Fibroblast of skin of back (primary cell): ENCODE data around the gene UBAC2.

Experiments used
- DNase-seq: peaks from one replicate; pipeline ENCODE4 v3.0.0-alpha.2; 2013

Gene UBAC2

GRCh38 chr13:99421271-99421670, 220.6 kb downstream of the UBAC2 start:
- no peak for DNase-seq

- peak; percentile 62 for DNase-seq
Observed at GRCh38 chr13:99421758-99422585, 221.3 kb downstream of the UBAC2 start.

GRCh38 chr13:99422586-99423220, 222.0 kb downstream of the UBAC2 start:
- DNase-seq, result no peak

GRCh38 chr13:99425485-99426341, 225.1 kb downstream of the UBAC2 start:
- no peak for DNase-seq

GRCh38 chr13:99426426-99426825, 225.8 kb downstream of the UBAC2 start:
- DNase-seq, result no peak

GRCh38 chr13:99429670-99430069, 229.0 kb downstream of the UBAC2 start:
- no peak for DNase-seq

- no peak for DNase-seq
Observed at GRCh38 chr13:99431927-99432608, 231.4 kb downstream of the UBAC2 start.

- DNase-seq, result peak; percentile 92
Observed at GRCh38 chr13:99432609-99433542, 232.2 kb downstream of the UBAC2 start.

- no peak for DNase-seq
Observed at GRCh38 chr13:99433543-99434075, 233.0 kb downstream of the UBAC2 start.

GRCh38 chr13:99434258-99434788, 233.7 kb downstream of the UBAC2 start:
- no peak for DNase-seq

GRCh38 chr13:99435116-99435515, 234.5 kb downstream of the UBAC2 start:
- DNase-seq, result no peak

- no peak for DNase-seq
Observed at GRCh38 chr13:99435998-99436397, 235.3 kb downstream of the UBAC2 start.
